K562 (cell line): ENCODE results near the gene ZBTB8A. TPM values are rescaled to one million over a fixed set of nuclear protein-coding genes. Genes with fewer than 3 reads are reported as not detected.

Source experiments
- ATAC-seq: fragments of 200-7000 bp; cut with Tn5 transposase; 3 replicates; pipeline ENCODE4 v1.9.1; 2020; ENCODE audit warnings: moderate library complexity
- BruUV-seq: library from RNA; stranded (reverse); fragments of 400-500 nt; replicated peaks from 2 replicates; lab custom pipeline; 2021; lab: Mats Ljungman, UMichigan
- CTCF ChIA-PET: fragments of 300-600 bp; formaldehyde crosslinking; extraction: SDS; loops from one replicate; lab custom pipeline; 2021; ENCODE audit warnings: low intra/inter-chr PET ratio; lab: Yijun Ruan, JAX
- POLR2A ChIA-PET: fragments of 300-600, 350-650 bp; sonication (Branson Sonifier 250); formaldehyde crosslinking; extraction: SDS; loops from one replicate; lab custom pipeline; 2021; ENCODE audit warnings: antibody characterized with exemption, inconsistent platforms; lab: Yijun Ruan, JAX
- DNase-seq, 4 experiments: peaks; one replicate each; pipeline versions ENCODE4 v3.0.0 to v3.0.0-alpha.2; 2011 to 2018; ENCODE audit warnings: low spot score in 3 of 4, mixed read lengths in 3 of 4; ENCODE audit errors: extremely low read depth in 1 of 4
- FAIRE-seq: peaks from 2 replicates; lab custom pipeline; 2011; peaks lifted over from hg19 to GRCh38; lab: Jason Lieb, UNC
- H2AFZ ChIP-seq: 2 replicates; pipeline ENCODE4 v1.6.0; 2011; ENCODE audit warnings: low read depth, low read length, control low read depth, inconsistent platforms
- H3K27ac ChIP-seq: fragments of 200-600 bp; 3 replicates; pipeline ENCODE4 v1.8.0; 2011; ENCODE audit warnings: low read depth, mild to moderate bottlenecking, control low read depth, inconsistent platforms, low read length, moderate library complexity, mixed read lengths; ENCODE audit errors: extremely low read depth
- H3K27me3 ChIP-seq, 2 experiments: fragments of 300-600 bp in 1 of 2; 2 replicates in 1 of 2; 3 replicates in 1 of 2; pipeline versions ENCODE4 v1.6.0 to v1.8.0; 2011; ENCODE audit warnings: inconsistent platforms in 2 of 2, low read length in 2 of 2, mild to moderate bottlenecking in 1 of 2, mixed read lengths in 1 of 2, moderate library complexity in 1 of 2; ENCODE audit not compliant: control insufficient read depth in 2 of 2, insufficient read depth in 2 of 2
- H3K36me3 ChIP-seq: fragments of 300-600 bp; 3 replicates; pipeline ENCODE4 v1.8.0; 2011; ENCODE audit warnings: mild to moderate bottlenecking, low read length, inconsistent platforms; ENCODE audit not compliant: control insufficient read depth, insufficient read depth
- H3K4me1 ChIP-seq, 2 experiments: fragments of 200-600 bp in 1 of 2; replicated peaks in 1 of 2; 2 replicates in 1 of 2; 3 replicates in 1 of 2; pipeline versions ENCODE4 v1.5.1 to v1.8.0; 2011; ENCODE audit warnings: inconsistent platforms in 2 of 2, low read length in 2 of 2, mild to moderate bottlenecking in 1 of 2, mixed read lengths in 1 of 2, moderate library complexity in 1 of 2; ENCODE audit not compliant: control insufficient read depth in 2 of 2, insufficient read depth in 2 of 2
- H3K4me2 ChIP-seq: 2 replicates; pipeline ENCODE4 v1.6.1; 2011; ENCODE audit warnings: low read length, control low read depth, inconsistent platforms, mixed read lengths; ENCODE audit not compliant: insufficient read depth
- H3K4me3 ChIP-seq: fragments of 200-600 bp; sonication (generic), shearing (Covaris generic); 2 replicates; pipeline ENCODE4 v1.5.1; 2016; ENCODE audit warnings: control low read depth, inconsistent platforms
- H3K79me2 ChIP-seq: fragments of 200-600 bp; 3 replicates; pipeline ENCODE4 v1.8.0; 2011; ENCODE audit warnings: low read length, inconsistent platforms; ENCODE audit not compliant: control insufficient read depth, insufficient read depth
- H3K9ac ChIP-seq, 2 experiments: 2 replicates each; pipeline versions ENCODE4 v1.6.0 to v1.6.1; 2011; ENCODE audit warnings: low read depth in 2 of 2, low read length in 2 of 2, control low read depth in 1 of 2, inconsistent platforms in 1 of 2, mild to moderate bottlenecking in 1 of 2, mixed read lengths in 1 of 2; ENCODE audit not compliant: insufficient read depth in 1 of 2
- H3K9me1 ChIP-seq: one replicate; pipeline ENCODE4 v1.6.0; 2011; ENCODE audit warnings: inconsistent platforms, mild to moderate bottlenecking, low read length, moderate library complexity; ENCODE audit not compliant: control insufficient read depth, insufficient read depth
- H3K9me3 ChIP-seq: replicated peaks from 2 replicates; pipeline ENCODE4 v1.5.1; 2011; ENCODE audit warnings: low read depth, low read length, inconsistent platforms; ENCODE audit not compliant: control insufficient read depth, insufficient read depth
- H4K20me1 ChIP-seq: replicated peaks from 2 replicates; pipeline ENCODE4 v1.6.1; 2011; ENCODE audit warnings: low read length, inconsistent platforms, mixed read lengths; ENCODE audit not compliant: control insufficient read depth, insufficient read depth
- CSDE1 ChIP-seq, 2 experiments: fragments of 450-650 bp; IDR thresholded peaks; 2 replicates each; pipeline ENCODE4 v1.6.1; 2016; ENCODE audit warnings: mild to moderate bottlenecking in 1 of 2
- DACH1 ChIP-seq: fragments of 450-650 bp; IDR thresholded peaks from 2 replicates; pipeline ENCODE4 v1.6.1; 2018; ENCODE audit not compliant: partially characterized antibody
- EP400 ChIP-seq: fragments of 450-650 bp; IDR thresholded peaks from 2 replicates; pipeline ENCODE4 v1.6.1; 2017; ENCODE audit warnings: antibody characterized with exemption, mild to moderate bottlenecking, moderate library complexity
- FIP1L1 ChIP-seq: fragments of 200-400 bp; formaldehyde crosslinking; IDR thresholded peaks from 2 replicates; pipeline ENCODE4 v1.6.1; 2018; ENCODE audit warnings: mild to moderate bottlenecking, low read depth, low read length; ENCODE audit not compliant: poor library complexity, severe bottlenecking
- FOS ChIP-seq: IDR thresholded peaks from 3 replicates; pipeline ENCODE4 v1.6.1; 2011; ENCODE audit not compliant: insufficient read length; ENCODE audit errors: extremely low read depth
- GABPA ChIP-seq: fragments of 200-800 bp; sonication (Bioruptor generic); conservative IDR thresholded peaks from 2 replicates; pipeline ENCODE4 v1.6.1; 2016; ENCODE audit warnings: low read depth, missing genetic modification characterization, missing compliant biosample characterization
- MCM3 ChIP-seq: fragments of 450-650 bp; IDR thresholded peaks from 2 replicates; pipeline ENCODE4 v1.6.1; 2016
- MTA1 ChIP-seq: fragments of 450-650 bp; IDR thresholded peaks from 2 replicates; pipeline ENCODE4 v1.6.1; 2017; ENCODE audit warnings: borderline replicate concordance
- MTA2 ChIP-seq: fragments of 450-650 bp; IDR thresholded peaks from 2 replicates; pipeline ENCODE4 v1.6.1; 2016; ENCODE audit warnings: low read depth
- NCOR1 ChIP-seq: fragments of 450-650 bp; IDR thresholded peaks from 2 replicates; pipeline ENCODE4 v1.6.1; 2016; ENCODE audit warnings: mild to moderate bottlenecking, moderate library complexity
- NR4A1 ChIP-seq, 2 experiments: fragments of 250-450 bp in 1 of 2; fragments of 450-650 bp in 1 of 2; sonication (Bioruptor Pico) in 1 of 2; IDR thresholded peaks; 2 replicates each; pipeline versions ENCODE4 v1.4.0 to v1.6.1; 2016 to 2020; ENCODE audit warnings: mild to moderate bottlenecking in 2 of 2, missing compliant biosample characterization in 1 of 2, missing genetic modification characterization in 1 of 2, moderate library complexity in 1 of 2
- NRF1 ChIP-seq, 2 experiments: fragments of 450-650 bp; IDR thresholded peaks in 1 of 2; conservative IDR thresholded peaks in 1 of 2; 2 replicates each; pipeline ENCODE4 v1.6.1; 2014; ENCODE audit warnings: mild to moderate bottlenecking in 2 of 2
- SMARCB1 ChIP-seq: IDR thresholded peaks from 2 replicates; pipeline ENCODE4 v1.6.1; 2011; ENCODE audit warnings: improper control_type of control experiment, low read depth; ENCODE audit not compliant: insufficient read length
- TSC22D4 ChIP-seq: fragments of 450-650 bp; IDR thresholded peaks from 2 replicates; pipeline ENCODE4 v1.6.1; 2016; ENCODE audit warnings: missing genetic modification characterization, missing biosample characterization, control low read depth
- ZNF311 ChIP-seq: fragments of 250-450 bp; sonication (Bioruptor Pico); IDR thresholded peaks from 2 replicates; pipeline ENCODE4 v1.4.0; 2020; ENCODE audit warnings: mild to moderate bottlenecking, moderate library complexity
- ZNF507 ChIP-seq: conservative IDR thresholded peaks from 2 replicates; pipeline ENCODE4 v1.6.1; 2017; ENCODE audit warnings: missing genetic modification characterization, missing compliant biosample characterization
- ZNF589 ChIP-seq: fragments of 200-800 bp; sonication (Bioruptor generic); IDR thresholded peaks from 2 replicates; pipeline ENCODE4 v1.6.1; 2016; ENCODE audit warnings: low read depth, missing genetic modification characterization, missing compliant biosample characterization
- WGBS: fragments of 100-300 bp; shearing (Covaris generic); methylation state at CpG from one replicate; pipeline ENCODE4 v1.1.6; 2016; ENCODE audit warnings: low coverage, mixed read lengths; ENCODE audit not compliant: insufficient coverage; ENCODE audit errors: missing lambda C conversion rate; 5-methylcytosine and 5-hydroxymethylcytosine counted together
- in situ Hi-C: fragments of 300-500 bp; cut with MboI; formaldehyde crosslinking; loops from 4 replicates; pipeline ENCODE4 v1.15.0; 2018; ENCODE audit warnings: inconsistent platforms, mixed read lengths
- intact Hi-C: fragments of 100-400 bp; cut with micrococcal nuclease; formaldehyde crosslinking; loops from 2 replicates; pipeline ENCODE4 v1.14.2; 2022
- polyA plus RNA-seq, 8 experiments: library from polyadenylated mRNA; depleted of rRNA in 4 of 8; stranded (reverse) in 5 of 8; unstranded in 3 of 8; fragments of >200 nt; fragmentation: Nextera tagmentation in 2 of 8; fragmentation: Illumina TruSeq in 1 of 8; extraction: Ambion mirVana in 2 of 8; extraction: Trizol in 1 of 8; gene quantifications; 2 replicates each; pipeline versions ENCODE4 v1.2.1 to v1.2.3, GENCODE V29; 2011 to 2014; ENCODE audit warnings: inconsistent platforms in 1 of 8, missing spikeins in 1 of 8
- total RNA-seq, 7 experiments: library from RNA; depleted of rRNA in 6 of 7; stranded (reverse); fragments of >200 nt in 6 of 7; fragmentation: Illumina TruSeq in 2 of 7; extraction: Trizol in 2 of 7; gene quantifications; 2 replicates each; pipeline versions ENCODE4 v1.2.1 to v1.2.3, GENCODE V29; 2011 to 2021; ENCODE audit warnings: low replicate concordance in 1 of 7
- TF ChIP-seq, protein P1 (sequence below): fragments of 250-450 bp; sonication (Bioruptor Pico); IDR thresholded peaks from 2 replicates; pipeline ENCODE4 v1.8.0; 2022; ENCODE audit warnings: inconsistent platforms, mild to moderate bottlenecking, moderate library complexity, borderline replicate concordance

Gene ZBTB8A
- total and polyA plus RNA-seq, 9 of the 15 experiments (the other 6 are each of a cell fraction or from before 2014, with no cell fraction given) = 0.01 to 0.64 (median 0.09) TPM

DNA sequence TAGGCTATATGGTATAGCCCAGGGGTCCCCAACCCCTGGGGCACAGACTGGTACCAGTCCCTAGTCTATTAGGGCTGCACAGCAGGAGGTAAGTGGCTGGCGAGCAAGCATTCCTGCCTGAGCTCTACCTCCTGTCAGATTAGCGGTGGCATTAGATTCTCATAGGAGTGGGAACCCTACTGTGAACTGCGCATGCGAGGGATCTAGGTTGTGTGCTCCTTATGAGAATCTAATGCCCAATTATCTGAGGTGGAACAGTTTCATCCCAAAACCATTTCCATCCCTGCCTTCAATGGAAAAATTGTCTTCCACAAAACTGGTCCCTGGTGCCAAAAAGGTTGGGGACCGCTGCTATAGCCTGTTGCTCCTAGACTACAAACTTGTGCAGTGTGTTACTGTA, 22.8 kb upstream of the ZBTB8A start:
- TF ChIP-seq NRF1 (conservative IDR thresholded peaks at IDR 0.05 in 1 of 2, IDR thresholded peaks at IDR 0.05 in 1 of 2) = peak; percentile 66 to 67
- no peak for TF ChIP-seq NR4A1 (CRISPR knock-in tag; IDR thresholded peaks at IDR 0.05)
- no peak for TF ChIP-seq NR4A1 (tag; IDR thresholded peaks at IDR 0.05)
- H4K20me1 ChIP-seq = no peaks in the 10 kb centered on the region
- intact Hi-C loops = no loop called here
- in situ Hi-C loops = no loop called here
- H3K4me2 ChIP-seq = no peak overlapping the region
- ATAC-seq (no peak), DNase-seq (no peak), FAIRE-seq (no peak)
- no peak overlapping the region for H3K4me3 ChIP-seq
- no peak overlapping the region for H3K9ac ChIP-seq
- no TSS peak for BruUV-seq
- H3K79me2 ChIP-seq = no peaks in the 10 kb centered on the region
- H3K27me3 ChIP-seq = peaks cover 0 to 15% of the 10 kb centered on the region in 2 experiments; a peak in 4 of 5 replicates
- POLR2A ChIA-PET = interaction anchor here (1.2 kb wide), 1 partner anchor 17 kb away, joined by 3 read pairs; no protein-coding TSS in a partner anchor
- H3K9me3 ChIP-seq = no peaks in the 10 kb centered on the region
- H3K27ac ChIP-seq = no peak overlapping the region
- 21% methylated on average over 5 of the region's 5 CpGs for WGBS
- H3K9me1 ChIP-seq = no peaks in the 10 kb centered on the region
- no peaks in the 10 kb centered on the region for H3K36me3 ChIP-seq
- no peaks in the 10 kb centered on the region for H3K4me1 ChIP-seq
- no peak overlapping the region for H2AFZ ChIP-seq
- CTCF ChIA-PET = no interaction called here

DNA sequence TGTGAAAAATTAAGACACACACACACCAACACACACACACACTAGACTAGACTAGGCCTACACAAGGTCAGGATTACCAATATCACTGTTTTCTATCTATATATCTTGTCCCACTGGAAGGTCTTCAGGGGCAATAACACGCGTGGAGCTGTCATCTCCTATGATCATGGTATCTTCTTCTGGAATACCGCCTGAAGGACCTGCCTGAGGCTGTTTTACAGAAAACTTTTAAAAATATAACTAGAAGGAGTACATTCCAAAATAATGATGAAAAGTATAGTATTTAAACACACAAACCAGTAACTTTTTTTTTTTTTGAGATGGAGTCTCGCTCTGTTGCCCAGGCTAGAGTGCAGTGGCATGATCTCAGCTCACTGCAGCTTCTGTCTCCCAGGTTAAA, 20.3 kb upstream of the ZBTB8A start:
- intact Hi-C loops = no loop called here
- Histone ChIP-seq H2AFZ (no peak overlapping the region), H3K9me1 (no peaks in the 10 kb centered on the region), H4K20me1 (no peaks in the 10 kb centered on the region), H3K4me3 (no peak overlapping the region), H3K9me3 (no peaks in the 10 kb centered on the region), H3K4me1 (no peaks in the 10 kb centered on the region), H3K36me3 (no peaks in the 10 kb centered on the region), H3K27ac (no peak overlapping the region), H3K4me2 (no peak overlapping the region), H3K79me2 (no peaks in the 10 kb centered on the region), H3K9ac (no peak overlapping the region), H3K27me3 (peaks cover 0 to 8% of the 10 kb centered on the region in 2 experiments; a peak in 3 of 5 replicates)
- WGBS = 5% methylated on average over 4 of the region's 4 CpGs
- ATAC-seq (no peak), FAIRE-seq (no peak), DNase-seq (no peak)
- in situ Hi-C loops = no loop called here
- ChIA-PET POLR2A (interaction anchor here (0.6 to 1.0 kb wide), 4 partner anchors 9 to 132 kb away, joined by 3 read pairs; no protein-coding TSS in a partner anchor), CTCF (no interaction called here)
- no TSS peak for BruUV-seq
- TF ChIP-seq DACH1 = no peak
- no peak for TF ChIP-seq EP400
- no peak for TF ChIP-seq FIP1L1
- TF ChIP-seq ZNF311 = no peak
- no peak for TF ChIP-seq GABPA (tag)
- no peak for TF ChIP-seq CSDE1 (IDR thresholded peaks at IDR 0.05)
- TF ChIP-seq MCM3 = no peak
- TF ChIP-seq ZNF589 (CRISPR knock-in tag) = no peak
- TF ChIP-seq FOS = no peak
- TF ChIP-seq SMARCB1 = no peak
- TF ChIP-seq NCOR1 = no peak
- TF ChIP-seq ZNF507 (tag) = no peak
- TF ChIP-seq MTA1 = no peak
- no peak for TF ChIP-seq TSC22D4 (tag)
- TF ChIP-seq, protein P1, sequence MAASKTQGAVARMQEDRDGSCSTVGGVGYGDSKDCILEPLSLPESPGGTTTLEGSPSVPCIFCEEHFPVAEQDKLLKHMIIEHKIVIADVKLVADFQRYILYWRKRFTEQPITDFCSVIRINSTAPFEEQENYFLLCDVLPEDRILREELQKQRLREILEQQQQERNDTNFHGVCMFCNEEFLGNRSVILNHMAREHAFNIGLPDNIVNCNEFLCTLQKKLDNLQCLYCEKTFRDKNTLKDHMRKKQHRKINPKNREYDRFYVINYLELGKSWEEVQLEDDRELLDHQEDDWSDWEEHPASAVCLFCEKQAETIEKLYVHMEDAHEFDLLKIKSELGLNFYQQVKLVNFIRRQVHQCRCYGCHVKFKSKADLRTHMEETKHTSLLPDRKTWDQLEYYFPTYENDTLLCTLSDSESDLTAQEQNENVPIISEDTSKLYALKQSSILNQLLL (CRISPR knock-in tag) = no peak
- TF ChIP-seq MTA2 = no peak
